GM19099 (cell line): Measurements from ENCODE around the gene MAPK8IP2.

Experiments used
- POLR2A ChIP-seq: IDR thresholded peaks from 3 replicates; pipeline ENCODE4 v1.6.1; 2011; ENCODE audit warnings: low read depth; ENCODE audit not compliant: insufficient read length; ENCODE audit errors: extremely low read depth

Gene MAPK8IP2

GRCh38 chr22:50628543-50629134 is 28.0 kb downstream of the MAPK8IP2 start:
- no peak for TF ChIP-seq POLR2A

- TF ChIP-seq POLR2A: no peak
Observed at GRCh38 chr22:50630376-50630775, 29.8 kb downstream of the MAPK8IP2 start.

DNA sequence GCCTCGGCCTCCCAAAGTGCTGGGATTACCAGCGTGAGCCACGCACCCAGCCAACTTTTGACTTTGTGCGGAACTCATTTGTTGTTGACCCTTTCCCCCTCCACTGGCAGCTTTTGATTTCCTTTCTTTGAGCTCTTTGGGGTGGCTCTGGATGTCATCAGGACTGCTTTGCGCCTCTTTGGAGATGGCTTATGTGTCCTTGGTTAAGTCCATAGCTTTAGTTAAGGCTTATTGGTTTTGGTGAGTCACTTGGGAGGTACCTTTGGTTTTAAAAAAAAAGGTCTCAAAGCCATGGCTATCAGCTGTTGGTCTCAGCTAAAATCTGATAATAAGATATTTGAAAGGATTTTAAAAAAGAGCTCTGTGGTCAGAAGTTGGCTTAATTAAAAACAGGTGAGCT is 32.5 kb downstream of the MAPK8IP2 start:
- TF ChIP-seq POLR2A: no peak

GRCh38 chr22:50633771-50634170 is 33.2 kb downstream of the MAPK8IP2 start:
- no peak for TF ChIP-seq POLR2A

GRCh38 chr22:50635591-50635990 is 35.0 kb downstream of the MAPK8IP2 start:
- TF ChIP-seq POLR2A: no peak

DNA sequence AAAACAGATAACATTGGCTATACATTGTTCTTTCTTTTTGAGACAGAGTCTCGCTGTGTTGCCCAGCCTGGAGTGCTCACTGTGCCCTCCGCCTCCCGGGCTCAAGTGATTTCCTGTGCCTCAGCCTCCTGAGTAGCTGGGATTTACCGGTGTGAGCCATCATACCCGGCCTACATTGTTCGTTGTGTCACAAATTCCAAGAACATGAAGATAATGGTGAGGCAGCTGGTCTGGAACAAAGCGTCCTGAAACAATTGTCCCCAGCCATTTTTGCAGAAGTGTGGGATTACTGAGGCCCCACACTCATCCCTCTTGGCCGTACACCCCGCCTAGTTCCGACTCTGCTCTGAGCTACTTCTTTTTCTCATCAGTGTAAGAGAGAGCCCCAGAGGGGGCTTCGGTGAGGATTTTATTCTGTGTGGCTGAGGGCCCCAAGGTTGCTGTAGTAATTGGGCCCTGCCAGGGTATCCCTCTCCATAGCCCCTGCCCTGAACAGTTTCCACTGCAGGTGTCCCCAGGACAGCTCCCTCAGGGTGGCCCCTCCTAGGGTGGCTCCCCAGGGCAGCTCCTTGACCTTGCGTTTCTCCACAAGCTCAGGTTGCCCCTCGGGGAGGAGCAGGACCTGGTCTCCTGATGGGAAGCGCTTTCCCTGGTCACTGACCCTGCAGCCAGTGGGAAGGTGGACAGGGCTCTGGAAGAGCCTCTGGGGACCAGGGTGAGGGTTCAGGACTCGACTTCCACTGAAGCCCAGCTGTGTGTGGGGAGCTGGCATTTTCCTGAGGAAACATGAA is 40.5 kb downstream of the MAPK8IP2 start:
- TF ChIP-seq POLR2A: no peak

DNA sequence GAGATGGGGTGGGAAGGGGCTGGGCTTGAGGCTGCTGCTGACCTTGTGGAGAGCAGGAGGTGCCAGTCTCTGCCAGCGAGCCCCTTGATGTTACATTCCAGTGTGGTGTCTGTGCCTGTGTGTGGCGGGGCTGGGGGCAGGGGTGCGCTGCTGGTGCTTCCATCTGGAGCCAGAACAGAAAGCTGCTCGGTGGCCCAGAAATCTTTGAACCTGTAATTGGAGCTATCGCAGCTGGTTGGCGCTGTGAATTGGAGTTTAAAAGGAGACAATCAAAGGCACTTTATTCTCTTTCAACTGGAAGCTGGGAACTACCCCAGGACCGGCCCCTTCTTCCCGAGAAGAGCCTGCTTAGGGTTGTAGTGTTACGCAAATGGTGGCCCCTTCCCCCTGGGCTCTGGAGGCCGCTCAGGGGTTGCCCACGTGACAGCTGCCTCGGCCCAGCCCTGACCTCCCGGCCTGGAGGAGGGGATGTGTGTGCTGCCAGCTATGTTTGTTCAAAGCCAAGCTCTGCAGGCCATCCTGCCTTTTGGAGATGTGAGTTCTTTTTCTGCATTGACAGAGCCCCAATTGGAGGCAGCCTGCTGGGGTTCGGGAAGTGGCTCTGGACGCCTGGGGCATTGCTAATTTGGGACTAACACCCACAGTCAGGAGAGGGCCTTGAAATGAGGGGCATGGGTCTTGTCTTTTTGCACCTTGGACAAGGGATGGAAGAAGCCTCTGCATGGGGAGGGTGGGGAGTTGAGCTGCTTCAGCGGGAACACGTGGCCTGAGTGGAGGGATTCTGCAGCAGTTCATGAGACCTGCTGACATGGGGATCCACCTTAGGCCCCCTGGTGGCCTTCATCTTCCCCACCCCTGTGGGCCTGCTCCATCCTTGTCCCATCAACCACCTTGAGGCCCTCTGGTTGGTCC is 41.4 kb downstream of the MAPK8IP2 start:
- TF ChIP-seq POLR2A: no peak

- no peak for TF ChIP-seq POLR2A
Observed at GRCh38 chr22:50653256-50653655, 52.7 kb downstream of the MAPK8IP2 start.

- no peak for TF ChIP-seq POLR2A
Observed at GRCh38 chr22:50656122-50657070, 55.8 kb downstream of the MAPK8IP2 start.

DNA sequence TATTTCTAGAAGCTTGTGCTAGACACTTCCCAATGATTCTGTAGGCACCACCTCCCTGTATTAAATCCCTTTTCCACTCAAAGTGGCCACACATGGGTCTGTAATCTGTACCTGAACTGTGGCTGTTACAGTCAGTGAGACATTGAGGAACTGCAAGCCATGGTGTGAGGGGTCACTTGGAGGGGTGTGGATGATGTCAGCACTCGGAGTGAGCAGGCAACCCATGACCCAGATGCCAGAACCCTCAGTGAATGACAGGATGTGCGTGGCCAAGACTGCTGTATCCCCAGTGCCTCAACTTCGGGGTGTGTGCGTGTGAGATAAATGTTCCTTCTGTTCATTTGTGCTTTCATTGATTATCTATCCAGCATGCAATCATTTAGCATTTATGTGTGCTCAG is 57.3 kb downstream of the MAPK8IP2 start:
- TF ChIP-seq POLR2A: no peak

- TF ChIP-seq POLR2A: no peak
Observed at GRCh38 chr22:50660306-50660705, 59.7 kb downstream of the MAPK8IP2 start.
